ENCODE results near the gene GFRA4.

DNA sequence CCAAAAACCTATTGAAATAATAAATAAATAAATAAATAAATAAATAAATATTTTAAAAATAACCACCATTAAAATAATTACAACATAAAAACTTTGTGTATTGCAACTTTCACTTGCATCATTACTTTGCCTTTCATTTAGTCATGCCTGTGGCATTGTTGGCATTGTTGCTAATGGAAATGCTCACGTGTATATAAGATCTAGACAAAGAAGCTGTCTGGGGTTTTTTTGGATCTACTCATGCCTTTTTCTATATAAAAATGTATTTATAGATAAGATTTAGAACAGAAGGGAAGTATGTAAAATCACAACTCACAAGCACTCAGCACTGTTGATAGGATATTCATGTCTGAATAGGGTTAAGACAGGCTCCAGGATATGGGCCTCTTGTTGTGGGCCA is 27.9 kb downstream of the GFRA4 start:
- TF ChIP-seq, protein P1, sequence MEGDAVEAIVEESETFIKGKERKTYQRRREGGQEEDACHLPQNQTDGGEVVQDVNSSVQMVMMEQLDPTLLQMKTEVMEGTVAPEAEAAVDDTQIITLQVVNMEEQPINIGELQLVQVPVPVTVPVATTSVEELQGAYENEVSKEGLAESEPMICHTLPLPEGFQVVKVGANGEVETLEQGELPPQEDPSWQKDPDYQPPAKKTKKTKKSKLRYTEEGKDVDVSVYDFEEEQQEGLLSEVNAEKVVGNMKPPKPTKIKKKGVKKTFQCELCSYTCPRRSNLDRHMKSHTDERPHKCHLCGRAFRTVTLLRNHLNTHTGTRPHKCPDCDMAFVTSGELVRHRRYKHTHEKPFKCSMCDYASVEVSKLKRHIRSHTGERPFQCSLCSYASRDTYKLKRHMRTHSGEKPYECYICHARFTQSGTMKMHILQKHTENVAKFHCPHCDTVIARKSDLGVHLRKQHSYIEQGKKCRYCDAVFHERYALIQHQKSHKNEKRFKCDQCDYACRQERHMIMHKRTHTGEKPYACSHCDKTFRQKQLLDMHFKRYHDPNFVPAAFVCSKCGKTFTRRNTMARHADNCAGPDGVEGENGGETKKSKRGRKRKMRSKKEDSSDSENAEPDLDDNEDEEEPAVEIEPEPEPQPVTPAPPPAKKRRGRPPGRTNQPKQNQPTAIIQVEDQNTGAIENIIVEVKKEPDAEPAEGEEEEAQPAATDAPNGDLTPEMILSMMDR (conservative IDR thresholded peaks at IDR 0.05), result no peak
- TF ChIP-seq ZFX (IDR thresholded peaks at IDR 0.05), result no peak

Measured in C4-2B (cell line).